ENCODE data around the gene IGSF21. TPM values are rescaled to one million over a fixed set of nuclear protein-coding genes. Genes with fewer than 3 reads are reported as not detected.

The IGSF21 gene
- total and polyA plus RNA-seq, 2 of the 4 experiments (the other 2 are of a cell fraction), result not detected

GRCh38 chr1:18284805-18285537, 177.4 kb downstream of the IGSF21 start:
- ChIA-PET CTCF (no interaction called here), POLR2A (ENCODE audit: unreplicated experiment) (no interaction called here)
- Histone ChIP-seq H3K9me3 (ENCODE audit: control insufficient read depth, insufficient read depth, low read length) (peaks cover 24% of the 10 kb centered on the region), H4K5ac (ENCODE audit: low read depth, low read length) (no peak overlapping the region), H3K27me3 (ENCODE audit: control insufficient read depth, insufficient read depth, low read length) (no peaks in the 10 kb centered on the region), H3K27ac (ENCODE audit: insufficient read depth, low read length) (no peak overlapping the region), H2AFZ (replicated peaks; ENCODE audit: low read length, poor library complexity) (no peak overlapping the region), H3K79me1 (ENCODE audit: low read depth in 1 of 2, low read length in 2 of 2) (no peaks in the 10 kb centered on the region), H2BK20ac (ENCODE audit: low read depth, low read length) (no peak overlapping the region), H4K91ac (ENCODE audit: insufficient read depth, low read depth, low read length) (no peak overlapping the region), H3K14ac (replicated peaks; ENCODE audit: low read depth, low read length) (no peak overlapping the region), H4K20me1 (ENCODE audit: insufficient read depth, low read length) (no peaks in the 10 kb centered on the region), H3K4me2 (ENCODE audit: low read depth, low read length) (no peak overlapping the region), H3K36me3 (ENCODE audit: control insufficient read depth, insufficient read depth, low read length) (no peaks in the 10 kb centered on the region), H3K4me1 (ENCODE audit: control insufficient read depth, insufficient read depth, low read length) (no peaks in the 10 kb centered on the region), H2BK5ac (ENCODE audit: low read depth, low read length, poor library complexity, severe bottlenecking) (no peak overlapping the region), H3K4me3 (ENCODE audit: insufficient read depth, low read depth, low read length) (no peak overlapping the region), H2BK120ac (ENCODE audit: low read depth, low read length) (no peak overlapping the region), H3K56ac (ENCODE audit: extremely low read depth, insufficient read depth, low read length) (no peak overlapping the region), H2BK15ac (ENCODE audit: low read depth, low read length) (no peak overlapping the region), H4K8ac (ENCODE audit: low read depth in 2 of 2, low read length in 2 of 2) (no peak overlapping the region), H2AK5ac (ENCODE audit: low read depth, low read length) (no peak overlapping the region), H3K9ac (ENCODE audit: low read depth, low read length) (no peak overlapping the region), H2AK9ac (replicated peaks; ENCODE audit: low read depth, low read length, poor library complexity) (no peak overlapping the region), H3K4ac (ENCODE audit: low read depth, low read length) (no peak overlapping the region), H3K23ac (ENCODE audit: low read depth, low read length) (no peak overlapping the region), H3K9me1 (ENCODE audit: insufficient read depth, low read length) (no peaks in the 10 kb centered on the region), H3K18ac (ENCODE audit: low read depth, low read length) (no peak overlapping the region)
- no peak for ATAC-seq (ENCODE audit: low read depth)
- TF ChIP-seq BHLHE40 (IDR thresholded peaks at IDR 0.05; ENCODE audit: low read depth, low read length), result no peak
- TF ChIP-seq RCOR1 (IDR thresholded peaks at IDR 0.05; ENCODE audit: insufficient replicate concordance, low read length), result no peak
- no peak for TF ChIP-seq RAD21 (IDR thresholded peaks at IDR 0.05; ENCODE audit: low read length)
- no peak for TF ChIP-seq CEBPB (IDR thresholded peaks at IDR 0.05; ENCODE audit: low read depth, low read length)
- no peak for TF ChIP-seq RFX5 (IDR thresholded peaks at IDR 0.05; ENCODE audit: low read depth, low read length)
- TF ChIP-seq MAZ (IDR thresholded peaks at IDR 0.05; ENCODE audit: borderline replicate concordance, low read depth, low read length), result no peak
- no peak for TF ChIP-seq MAFK (IDR thresholded peaks at IDR 0.05; ENCODE audit: low read depth, low read length)
- no peak for TF ChIP-seq CTCF (conservative IDR thresholded peaks at IDR 0.05; ENCODE audit: low read depth, low read length)
- no peak for TF ChIP-seq POLR2A (IDR thresholded peaks at IDR 0.05; ENCODE audit: low read depth, low read length)
- in situ Hi-C loops (cut with MboI; ENCODE audit: low sequenced_read_pairs) (no loop called here), dilution Hi-C loops (cut with HindIII; ENCODE audit: low sequenced_read_pairs, unreplicated experiment) (no loop called here), intact Hi-C loops (cut with micrococcal nuclease) (no loop called here)
- no TSS peak for BruUV-seq (replicated peaks)
- DNase-seq, result no peak
- no CpG with 5 or more reads among the region's 11 CpGs for WGBS, 2 experiments (ENCODE audit: extremely low coverage in 2 of 2, insufficient read length in 1 of 2)

All from IMR-90 (cell line).